ENCODE measurements around the gene RYR2.
A peak's percentile ranks its signal among the peaks of the same experiment; 100 is the strongest.
"Not testable (repeated sequence)": the region's sequence is repeated elsewhere in the genome, so short reads cannot be mapped to it uniquely, and the experiment has no call there.

The RYR2 gene

DNA sequence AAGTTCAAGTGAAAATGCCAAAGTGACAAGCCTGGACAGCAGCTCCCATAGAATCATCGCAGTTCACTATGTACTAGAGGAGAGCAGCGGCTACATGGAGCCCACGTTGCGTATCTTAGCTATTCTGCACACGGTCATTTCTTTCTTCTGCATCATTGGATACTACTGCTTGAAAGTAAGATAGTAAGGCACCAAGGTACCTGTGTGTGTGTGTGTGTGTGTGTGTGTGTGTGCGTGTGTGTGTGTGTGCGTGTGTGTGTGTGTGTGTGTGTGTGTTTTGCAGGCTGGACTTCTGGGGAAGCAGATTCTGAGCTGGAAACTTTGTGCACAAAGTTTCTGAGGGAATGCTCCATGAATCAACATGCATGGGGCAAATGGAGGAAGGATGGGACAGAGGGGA is 750.2 kb downstream of the RYR2 start:
- peak in 1 of 2 experiments; percentile 38 for DNase-seq (ENCODE audit: low spot score in 2 of 2)
- Histone ChIP-seq H3K27me3 (ENCODE audit: low read depth) (no peaks in the 10 kb centered on the region), H3K4me3 (no peak overlapping the region), H3K4me1 (peaks cover 24% of the 10 kb centered on the region), H3K9me3 (no peaks in the 10 kb centered on the region), H3K36me3 (replicated peaks) (no peaks in the 10 kb centered on the region)
- in situ Hi-C loops (cut with MboI; ENCODE audit: low sequenced_read_pairs): no loop called here

DNA sequence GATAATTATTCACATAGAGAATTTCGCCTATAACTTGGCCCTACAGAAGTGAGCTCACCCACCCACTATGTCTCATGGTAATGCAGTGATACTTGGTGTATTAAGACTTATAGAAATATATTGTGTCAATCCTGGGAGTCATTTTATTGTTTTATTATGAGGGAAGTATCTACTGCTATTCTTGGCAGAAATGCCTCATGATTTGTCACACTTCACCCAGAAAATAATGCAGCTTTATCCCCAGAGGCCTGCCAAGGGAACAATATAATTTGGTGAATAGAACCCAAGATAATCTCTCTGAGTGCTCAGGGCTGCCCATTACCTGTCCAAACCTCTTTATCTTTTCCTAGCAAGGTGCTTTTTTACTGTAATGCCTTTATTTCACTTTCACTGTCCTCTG is 750.7 kb downstream of the RYR2 start:
- Histone ChIP-seq H3K36me3 (replicated peaks) (no peaks in the 10 kb centered on the region), H3K4me3 (no peak overlapping the region), H3K4me1 (peaks cover 24% of the 10 kb centered on the region), H3K9me3 (no peaks in the 10 kb centered on the region), H3K27me3 (ENCODE audit: low read depth) (no peaks in the 10 kb centered on the region)
- in situ Hi-C loops (cut with MboI; ENCODE audit: low sequenced_read_pairs): no loop called here
- DNase-seq (ENCODE audit: low spot score in 2 of 2): peak; percentile 29 to 49

DNA sequence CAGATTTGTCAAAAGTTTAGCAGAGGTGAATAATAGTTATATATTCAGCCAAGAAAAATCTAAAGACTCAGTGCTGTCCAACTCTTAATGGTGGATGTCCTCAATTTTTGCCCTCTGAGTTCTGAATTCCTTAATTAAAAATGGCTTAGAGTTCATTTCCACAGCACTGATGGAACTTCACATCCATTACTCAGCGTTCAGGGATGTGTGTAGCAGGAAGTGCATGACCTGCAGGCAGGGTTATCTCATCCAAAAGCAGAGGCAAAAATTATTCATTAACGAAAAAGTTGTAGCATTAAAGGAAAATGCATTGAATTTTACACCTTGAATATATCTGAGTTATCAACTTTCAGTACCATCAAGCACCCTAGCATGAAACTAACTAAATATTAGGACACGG is 752.1 kb downstream of the RYR2 start:
- no peaks in the 10 kb centered on the region for H3K27me3 ChIP-seq (ENCODE audit: low read depth)
- H3K4me3 ChIP-seq: no peak overlapping the region
- in situ Hi-C loops (cut with MboI; ENCODE audit: low sequenced_read_pairs): no loop called here
- no peak for DNase-seq (ENCODE audit: low spot score in 2 of 2)
- no peaks in the 10 kb centered on the region for H3K9me3 ChIP-seq
- no peaks in the 10 kb centered on the region for H3K36me3 ChIP-seq (replicated peaks)
- H3K4me1 ChIP-seq: peaks cover 24% of the 10 kb centered on the region

DNA sequence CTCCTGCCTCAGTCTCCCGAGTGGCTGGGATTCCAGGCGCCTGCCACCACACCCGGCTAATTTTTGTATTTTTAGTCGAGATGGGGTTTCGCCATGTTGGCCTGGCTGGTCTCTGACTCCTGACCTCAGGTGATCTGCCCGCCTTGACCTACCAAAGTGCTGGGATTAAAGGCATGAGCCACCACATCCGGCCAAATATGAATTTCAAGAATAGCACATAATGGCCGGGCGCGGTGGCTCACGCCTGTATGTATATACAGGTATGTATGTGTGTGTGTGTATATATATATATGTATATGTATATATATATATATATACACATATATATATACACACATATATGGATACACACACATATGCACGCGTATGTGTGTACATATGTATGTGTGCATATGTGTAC is 753.6 kb downstream of the RYR2 start:
- Histone ChIP-seq H3K36me3 (replicated peaks) (no peaks in the 10 kb centered on the region), H3K4me3 (no peak overlapping the region), H3K27me3 (ENCODE audit: low read depth) (no peaks in the 10 kb centered on the region), H3K9me3 (no peaks in the 10 kb centered on the region), H3K4me1 (peaks cover 27% of the 10 kb centered on the region)
- no peak for DNase-seq (ENCODE audit: low spot score in 2 of 2)
- in situ Hi-C loops (cut with MboI; ENCODE audit: low sequenced_read_pairs): no loop called here

DNA sequence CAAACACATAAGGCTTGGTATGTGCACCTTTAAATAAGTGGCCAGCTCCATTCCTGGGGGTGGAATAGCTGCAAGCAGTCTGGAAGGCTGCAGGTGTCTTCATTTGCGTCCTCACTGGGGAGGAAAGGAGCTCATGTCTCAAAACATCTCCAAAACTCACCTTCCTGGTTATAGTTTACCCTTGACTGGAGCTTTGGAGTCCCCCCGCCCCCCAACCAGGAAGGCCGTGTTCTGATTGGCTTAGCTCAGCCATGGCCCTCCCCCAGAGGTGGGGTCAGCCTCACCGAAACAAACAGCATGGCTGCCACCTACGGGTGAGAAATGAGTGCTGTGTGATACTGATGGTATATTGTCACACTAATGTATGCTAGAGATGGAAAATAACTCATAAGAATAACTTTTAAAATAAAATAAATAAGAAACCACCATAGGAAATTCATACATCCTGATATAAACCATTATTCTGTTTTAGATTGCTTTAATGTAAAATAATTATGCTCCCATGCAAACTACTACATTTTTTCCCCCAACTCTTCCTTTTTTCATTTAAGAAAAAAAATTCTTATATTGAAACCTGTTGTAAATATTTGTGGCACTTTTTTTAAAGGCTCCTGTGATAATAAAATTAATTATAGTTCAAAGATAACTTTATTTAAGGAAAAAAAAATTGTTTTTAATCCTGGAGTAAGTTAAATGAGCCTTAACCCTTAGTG is 757.9 kb downstream of the RYR2 start:
- no peaks in the 10 kb centered on the region for H3K9me3 ChIP-seq
- H3K36me3 ChIP-seq (replicated peaks): no peaks in the 10 kb centered on the region
- in situ Hi-C loops (cut with MboI; ENCODE audit: low sequenced_read_pairs): loop anchor here (10.0 kb wide), 1 partner anchor 125 kb away; no protein-coding TSS in a partner anchor
- H3K27me3 ChIP-seq (ENCODE audit: low read depth): no peaks in the 10 kb centered on the region
- no peak overlapping the region for H3K4me3 ChIP-seq
- 0 out of 2 replicates have a peak, but pooled peaks cover 3% of the 10 kb centered on the region for H3K4me1 ChIP-seq
- DNase-seq (ENCODE audit: low spot score in 2 of 2): peak; percentile 78 to 93

DNA sequence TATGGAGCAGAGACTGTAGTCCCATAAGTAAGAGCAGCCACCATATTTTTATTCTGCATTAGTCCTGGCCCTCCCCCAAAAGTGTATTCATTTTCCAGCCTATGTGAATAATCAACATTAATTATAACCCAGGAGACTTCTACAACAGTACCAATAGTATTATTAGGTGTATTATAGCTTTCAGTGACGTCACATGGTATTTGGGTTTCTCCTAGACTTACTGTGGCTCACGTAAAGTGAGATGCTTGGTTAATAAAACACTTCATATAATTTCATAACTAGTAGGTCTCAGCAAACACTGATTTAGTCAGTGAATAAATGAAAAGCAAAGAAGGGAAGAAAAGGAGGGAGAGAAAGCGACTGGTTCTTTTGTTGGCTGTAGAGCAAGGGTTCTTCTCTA is 762.5 kb downstream of the RYR2 start:
- 0 out of 2 replicates have a peak, but pooled peaks cover 2% of the 10 kb centered on the region for H3K4me1 ChIP-seq
- in situ Hi-C loops (cut with MboI; ENCODE audit: low sequenced_read_pairs): loop anchor here (10.0 kb wide), 1 partner anchor 130 kb away; no protein-coding TSS in a partner anchor
- H3K9me3 ChIP-seq: no peaks in the 10 kb centered on the region
- no peak overlapping the region for H3K4me3 ChIP-seq
- no peaks in the 10 kb centered on the region for H3K27me3 ChIP-seq (ENCODE audit: low read depth)
- no peaks in the 10 kb centered on the region for H3K36me3 ChIP-seq (replicated peaks)
- DNase-seq (ENCODE audit: low spot score in 2 of 2): no peak

DNA sequence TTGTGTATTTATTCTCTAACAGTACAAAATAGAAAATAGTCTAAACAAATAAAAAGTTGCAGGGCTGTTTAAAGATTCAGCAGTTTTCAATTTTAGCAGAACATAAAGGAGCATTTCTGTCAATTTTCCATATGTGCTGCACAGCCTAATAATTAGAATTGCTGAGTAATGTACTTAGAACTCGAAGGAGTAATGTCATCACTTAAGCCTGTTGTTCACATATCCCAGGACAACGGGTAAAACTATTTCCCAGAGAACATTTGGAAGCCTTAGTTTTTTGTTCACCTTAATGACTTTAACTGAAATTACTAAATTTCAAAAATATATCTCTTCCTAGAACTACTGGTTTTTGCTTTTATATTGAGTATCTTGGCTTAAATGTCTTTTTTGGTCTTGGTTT is 767.1 kb downstream of the RYR2 start:
- DNase-seq (ENCODE audit: low spot score in 2 of 2): no peak
- Histone ChIP-seq H3K4me1 (no peaks in the 10 kb centered on the region), H3K27me3 (ENCODE audit: low read depth) (no peaks in the 10 kb centered on the region), H3K9me3 (no peaks in the 10 kb centered on the region), H3K4me3 (no peak overlapping the region), H3K36me3 (replicated peaks) (no peaks in the 10 kb centered on the region)
- in situ Hi-C loops (cut with MboI; ENCODE audit: low sequenced_read_pairs): loop anchor here (10.0 kb wide), 1 partner anchor 134 kb away; no protein-coding TSS in a partner anchor

DNA sequence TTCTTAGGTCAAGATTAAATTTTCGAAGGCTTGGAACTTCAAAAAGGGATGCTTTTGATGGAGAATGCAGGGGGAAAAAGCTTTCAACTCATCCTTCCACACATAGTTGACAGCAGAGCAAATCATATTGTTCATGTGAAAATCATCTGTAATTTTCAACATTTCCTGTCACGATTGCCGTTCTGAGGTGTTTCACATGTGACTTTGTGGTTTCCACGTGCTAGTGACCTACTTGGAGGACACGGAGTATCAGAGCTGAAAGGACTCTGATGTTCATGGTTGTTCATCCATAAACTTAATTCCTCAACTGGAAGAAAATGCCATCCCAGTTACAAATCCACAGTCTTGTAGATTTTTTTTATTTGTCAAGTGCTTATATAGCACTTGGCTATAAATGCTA is 769.6 kb downstream of the RYR2 start:
- no peak overlapping the region for H3K4me3 ChIP-seq
- DNase-seq (ENCODE audit: low spot score in 2 of 2): no peak
- in situ Hi-C loops (cut with MboI; ENCODE audit: low sequenced_read_pairs): no loop called here
- no peaks in the 10 kb centered on the region for H3K9me3 ChIP-seq
- H3K27me3 ChIP-seq (ENCODE audit: low read depth): no peaks in the 10 kb centered on the region
- H3K36me3 ChIP-seq (replicated peaks): no peaks in the 10 kb centered on the region
- peaks cover 3% of the 10 kb centered on the region; the same call in 1 of the 2 replicates for H3K4me1 ChIP-seq

DNA sequence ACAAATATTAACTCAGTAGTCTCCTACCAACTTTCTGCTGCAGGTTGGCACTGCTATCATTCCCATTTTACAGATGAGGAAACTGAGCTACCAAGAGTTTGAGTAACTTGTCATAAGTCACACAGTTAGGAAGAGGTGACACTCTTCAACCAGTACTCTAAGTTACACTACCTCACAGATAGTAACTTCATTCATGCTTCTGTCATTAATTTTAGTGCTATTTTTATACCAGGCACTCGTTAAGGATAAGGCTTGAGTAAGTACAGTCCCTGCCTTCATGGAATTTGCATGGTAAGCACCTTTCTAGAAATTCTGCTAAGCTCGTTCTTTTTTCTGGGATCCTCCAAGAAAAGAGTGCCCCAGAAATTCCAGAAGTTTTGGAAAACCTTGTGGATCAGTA is 770.1 kb downstream of the RYR2 start:
- DNase-seq (ENCODE audit: low spot score in 2 of 2): no peak
- H3K36me3 ChIP-seq (replicated peaks): no peaks in the 10 kb centered on the region
- H3K27me3 ChIP-seq (ENCODE audit: low read depth): no peaks in the 10 kb centered on the region
- in situ Hi-C loops (cut with MboI; ENCODE audit: low sequenced_read_pairs): no loop called here
- no peak overlapping the region for H3K4me3 ChIP-seq
- peaks cover 3% of the 10 kb centered on the region; the same call in 1 of the 2 replicates for H3K4me1 ChIP-seq
- H3K9me3 ChIP-seq: no peaks in the 10 kb centered on the region

DNA sequence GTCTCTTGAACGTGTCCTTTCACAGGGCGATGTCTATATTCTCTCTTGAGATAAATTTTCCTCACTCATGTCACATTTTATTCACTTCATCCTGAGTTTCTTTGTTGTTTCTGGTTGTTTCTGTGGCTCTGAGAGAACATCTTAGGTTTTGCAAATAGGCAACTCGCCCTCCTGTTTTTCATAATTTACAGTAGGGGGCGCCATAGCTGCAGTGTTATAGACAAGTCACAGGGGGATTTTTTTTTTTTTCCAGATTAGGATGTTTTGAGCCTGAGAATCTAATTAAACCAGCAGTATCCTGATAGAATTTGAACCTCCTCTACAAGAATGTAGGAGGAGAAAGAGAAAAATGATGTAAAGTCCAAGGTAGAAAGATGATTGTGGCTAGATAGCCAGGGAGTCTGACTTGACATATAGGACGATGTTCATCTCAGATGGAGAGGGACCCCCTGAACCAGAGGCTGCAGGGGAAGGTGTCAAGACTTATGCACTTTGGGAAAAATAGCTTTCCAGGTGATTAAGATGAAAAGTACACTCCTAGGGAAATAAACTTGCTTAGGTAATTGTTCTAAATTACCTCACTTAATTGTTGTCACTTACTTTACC is 772.4 kb downstream of the RYR2 start:
- H3K36me3 ChIP-seq (replicated peaks): no peaks in the 10 kb centered on the region
- no peaks in the 10 kb centered on the region for H3K27me3 ChIP-seq (ENCODE audit: low read depth)
- in situ Hi-C loops (cut with MboI; ENCODE audit: low sequenced_read_pairs): no loop called here
- no peak overlapping the region for H3K4me3 ChIP-seq
- no peaks in the 10 kb centered on the region for H3K9me3 ChIP-seq
- H3K4me1 ChIP-seq: peaks cover 3% of the 10 kb centered on the region; the same call in 1 of the 2 replicates
- DNase-seq (ENCODE audit: low spot score in 2 of 2): peak; percentile 24 to 45

DNA sequence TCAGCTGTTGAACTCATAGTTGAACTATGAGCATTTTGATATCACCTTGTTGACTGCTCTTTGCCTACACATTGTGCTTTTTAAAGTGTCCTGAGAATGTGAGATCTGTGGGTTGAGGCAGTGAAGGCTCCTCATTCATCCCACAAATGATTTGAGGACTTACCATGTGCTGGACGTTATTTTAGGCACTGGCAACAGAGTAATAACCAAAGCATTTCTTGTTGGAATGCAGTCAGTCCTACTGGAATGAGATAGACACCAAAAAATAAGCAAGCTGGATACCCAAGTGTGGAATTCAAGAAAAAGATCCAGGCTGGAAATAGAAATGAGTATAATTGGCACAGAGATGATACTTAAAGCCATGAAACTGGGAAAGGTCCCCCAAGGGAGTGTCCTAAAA is 775.3 kb downstream of the RYR2 start:
- DNase-seq (ENCODE audit: low spot score in 2 of 2): no peak
- H3K36me3 ChIP-seq (replicated peaks): no peaks in the 10 kb centered on the region
- in situ Hi-C loops (cut with MboI; ENCODE audit: low sequenced_read_pairs): no loop called here
- H3K4me1 ChIP-seq: peaks cover 3% of the 10 kb centered on the region; the same call in 1 of the 2 replicates
- H3K4me3 ChIP-seq: no peak overlapping the region
- no peaks in the 10 kb centered on the region for H3K27me3 ChIP-seq (ENCODE audit: low read depth)
- H3K9me3 ChIP-seq: no peaks in the 10 kb centered on the region

DNA sequence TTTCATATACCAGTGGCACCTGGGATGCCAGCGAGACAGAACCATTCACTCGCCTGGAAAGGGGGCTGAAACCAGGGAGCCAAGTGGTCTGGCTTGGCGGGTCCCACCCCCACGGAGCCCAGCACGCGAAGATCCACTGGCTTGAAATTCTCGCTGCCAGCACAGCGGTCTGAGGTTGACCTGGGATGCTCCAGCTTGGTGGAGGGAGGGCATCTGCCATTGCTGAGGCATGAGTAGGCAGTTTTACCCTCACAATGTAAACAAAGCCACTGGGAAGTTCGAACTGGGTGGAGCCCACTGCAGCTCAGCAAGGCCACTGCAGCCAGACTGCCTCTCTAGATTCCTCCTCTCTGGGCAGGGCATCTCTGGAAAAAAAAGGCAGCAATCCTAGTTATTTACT is 778.6 kb downstream of the RYR2 start:
- H3K36me3 ChIP-seq (replicated peaks); H3K9me3 ChIP-seq; H3K27me3 ChIP-seq (ENCODE audit: low read depth); in situ Hi-C loops (cut with MboI; ENCODE audit: low sequenced_read_pairs); H3K4me1 ChIP-seq; DNase-seq (ENCODE audit: low spot score in 2 of 2); H3K4me3 ChIP-seq: not testable (repeated sequence)

DNA sequence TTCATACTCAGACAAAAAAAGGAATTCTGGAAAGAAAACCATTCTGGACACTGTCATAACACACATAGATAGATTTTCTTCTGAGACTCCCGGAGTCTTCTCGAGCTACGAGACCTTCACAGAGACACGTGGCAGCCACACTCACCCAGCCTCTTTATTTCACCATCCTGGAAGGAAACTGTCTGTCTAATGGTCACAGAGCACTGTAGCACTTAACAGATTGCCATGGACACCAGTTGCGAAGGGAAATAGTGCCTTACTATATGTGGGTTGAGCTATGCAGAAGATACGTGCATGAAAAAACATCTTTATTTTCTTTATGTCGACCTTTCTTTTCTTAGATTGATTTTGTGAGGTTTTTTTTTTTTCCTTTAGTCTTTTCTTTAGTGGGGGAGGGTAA is 790.9 kb downstream of the RYR2 start:
- no peaks in the 10 kb centered on the region for H3K9me3 ChIP-seq
- in situ Hi-C loops (cut with MboI; ENCODE audit: low sequenced_read_pairs): no loop called here
- H3K36me3 ChIP-seq (replicated peaks): no peaks in the 10 kb centered on the region; the same call in 1 of the 2 replicates
- DNase-seq (ENCODE audit: low spot score in 2 of 2): peak; percentile 70 to 84
- H3K4me1 ChIP-seq: peaks cover 36% of the 10 kb centered on the region
- H3K27me3 ChIP-seq (ENCODE audit: low read depth): no peaks in the 10 kb centered on the region
- no peak overlapping the region for H3K4me3 ChIP-seq

DNA sequence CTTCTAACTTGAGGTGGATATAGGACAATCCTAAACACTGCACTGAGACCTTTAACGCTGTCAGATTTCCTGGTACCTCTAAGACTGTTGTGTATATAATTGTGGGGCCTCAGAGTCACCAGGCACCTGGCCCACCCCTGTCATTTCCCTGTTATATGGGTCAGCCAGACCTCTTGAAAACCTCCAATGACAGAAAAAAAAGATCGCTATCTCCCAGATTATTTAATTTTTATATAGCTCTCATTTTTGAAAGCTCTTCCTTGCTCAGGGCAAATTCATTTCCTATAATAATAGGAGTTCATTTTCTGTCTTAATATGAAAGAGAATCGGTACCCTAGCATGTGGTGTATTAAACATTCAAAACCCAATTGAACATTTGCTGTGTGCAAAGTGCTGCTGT is 792.1 kb downstream of the RYR2 start:
- Histone ChIP-seq H3K36me3 (replicated peaks) (no peaks in the 10 kb centered on the region; the same call in 1 of the 2 replicates), H3K4me1 (peaks cover 36% of the 10 kb centered on the region), H3K9me3 (no peaks in the 10 kb centered on the region), H3K27me3 (ENCODE audit: low read depth) (no peaks in the 10 kb centered on the region), H3K4me3 (no peak overlapping the region)
- in situ Hi-C loops (cut with MboI; ENCODE audit: low sequenced_read_pairs): no loop called here
- peak in 1 of 2 experiments; percentile 46 for DNase-seq (ENCODE audit: low spot score in 2 of 2)

Measured in HAP-1 (cell line).